ENCODE results near the gene SLC26A8. TPM values are rescaled to one million over a fixed set of nuclear protein-coding genes. Genes with fewer than 3 reads are reported as not detected.
"Not testable (repeated sequence)": the region's sequence is repeated elsewhere in the genome, so short reads cannot be mapped to it uniquely, and the experiment has no call there.

Gene SLC26A8
- total and polyA plus RNA-seq, 9 donors = 0.07 to 0.17 (median 0.10) TPM; not detected in 4

DNA sequence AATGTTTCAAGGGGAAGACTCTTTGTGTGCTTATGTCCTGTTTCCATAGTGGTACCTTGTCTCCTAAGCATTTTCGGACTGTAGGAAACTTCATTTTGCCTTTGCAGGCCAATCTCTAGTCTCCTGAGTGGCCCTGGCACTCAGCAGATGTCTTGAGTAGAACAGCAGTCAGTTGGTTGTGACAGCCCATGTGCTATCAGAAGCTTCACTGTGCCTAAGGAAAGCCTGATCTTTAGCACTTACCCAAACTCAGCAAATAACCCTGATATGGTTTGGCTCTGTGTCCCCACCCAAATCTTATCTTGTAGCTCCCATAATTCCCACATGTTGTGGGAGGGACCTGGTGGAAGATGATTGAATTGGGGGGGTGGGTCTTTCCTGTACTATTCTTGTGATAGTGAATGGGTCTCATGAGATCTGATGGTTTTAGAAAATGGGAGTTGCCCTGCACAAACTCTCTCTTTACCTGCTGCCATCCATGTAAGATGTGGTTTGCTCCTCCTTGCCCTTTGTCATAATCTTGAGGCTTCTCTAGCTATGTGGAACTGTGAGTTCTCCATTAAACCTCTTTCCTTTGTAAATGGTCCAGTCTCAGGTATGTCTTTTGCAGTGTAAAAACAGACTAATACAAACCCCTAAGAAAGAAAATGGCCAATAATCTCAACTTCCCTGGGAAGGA lies 87.6 kb downstream of the SLC26A8 start:
- no peaks in the 10 kb centered on the region for H3K4me1 ChIP-seq (ENCODE audit: insufficient read depth)
- DNase-seq = no peak
- H3K27ac ChIP-seq = no peak overlapping the region
- no peaks in the 10 kb centered on the region for H3K9me3 ChIP-seq
- H3K4me3 ChIP-seq = no peak overlapping the region
- 87 to 95% (median 88%) methylated on average over 1 of the region's 1 CpG for WGBS, 3 donors
- H3K27me3 ChIP-seq = no peaks in the 10 kb centered on the region
- H3K36me3 ChIP-seq = no peaks in the 10 kb centered on the region
- intact Hi-C loops (cut with DNase I) = no loop called here
- no peak for TF ChIP-seq EP300 (IDR thresholded peaks at IDR 0.05)
- no peak for TF ChIP-seq POLR2A (IDR thresholded peaks at IDR 0.05)
- TF ChIP-seq, protein P1, sequence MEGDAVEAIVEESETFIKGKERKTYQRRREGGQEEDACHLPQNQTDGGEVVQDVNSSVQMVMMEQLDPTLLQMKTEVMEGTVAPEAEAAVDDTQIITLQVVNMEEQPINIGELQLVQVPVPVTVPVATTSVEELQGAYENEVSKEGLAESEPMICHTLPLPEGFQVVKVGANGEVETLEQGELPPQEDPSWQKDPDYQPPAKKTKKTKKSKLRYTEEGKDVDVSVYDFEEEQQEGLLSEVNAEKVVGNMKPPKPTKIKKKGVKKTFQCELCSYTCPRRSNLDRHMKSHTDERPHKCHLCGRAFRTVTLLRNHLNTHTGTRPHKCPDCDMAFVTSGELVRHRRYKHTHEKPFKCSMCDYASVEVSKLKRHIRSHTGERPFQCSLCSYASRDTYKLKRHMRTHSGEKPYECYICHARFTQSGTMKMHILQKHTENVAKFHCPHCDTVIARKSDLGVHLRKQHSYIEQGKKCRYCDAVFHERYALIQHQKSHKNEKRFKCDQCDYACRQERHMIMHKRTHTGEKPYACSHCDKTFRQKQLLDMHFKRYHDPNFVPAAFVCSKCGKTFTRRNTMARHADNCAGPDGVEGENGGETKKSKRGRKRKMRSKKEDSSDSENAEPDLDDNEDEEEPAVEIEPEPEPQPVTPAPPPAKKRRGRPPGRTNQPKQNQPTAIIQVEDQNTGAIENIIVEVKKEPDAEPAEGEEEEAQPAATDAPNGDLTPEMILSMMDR (IDR thresholded peaks at IDR 0.05) = no peak

DNA sequence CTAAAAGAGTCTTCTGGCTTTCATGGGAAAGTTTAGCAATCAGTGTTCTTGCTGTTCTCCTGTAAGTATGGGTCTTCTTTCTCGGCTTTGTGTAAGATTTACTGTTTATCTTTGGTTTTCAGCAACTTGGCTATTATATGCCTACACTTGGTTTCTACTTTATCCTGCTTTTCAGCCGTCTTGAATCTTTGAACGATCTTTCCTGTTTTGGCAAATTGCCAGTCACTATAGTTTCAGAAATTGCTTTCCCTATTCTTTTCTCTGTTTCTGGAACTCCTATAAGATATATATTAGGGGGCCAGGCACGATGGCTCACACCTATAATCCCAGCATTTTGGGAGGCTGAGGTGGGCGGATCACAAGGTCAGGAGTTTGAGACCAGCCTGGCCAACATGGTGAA lies 89.0 kb downstream of the SLC26A8 start:
- intact Hi-C loops (cut with DNase I) = no loop called here
- TF ChIP-seq POLR2A (IDR thresholded peaks at IDR 0.05) (no peak), EP300 (IDR thresholded peaks at IDR 0.05) (no peak)
- TF ChIP-seq, protein P1 (IDR thresholded peaks at IDR 0.05) = no peak
- WGBS, 3 donors = 57 to 63% (median 59%) methylated on average over 5 of the region's 5 CpGs

DNA sequence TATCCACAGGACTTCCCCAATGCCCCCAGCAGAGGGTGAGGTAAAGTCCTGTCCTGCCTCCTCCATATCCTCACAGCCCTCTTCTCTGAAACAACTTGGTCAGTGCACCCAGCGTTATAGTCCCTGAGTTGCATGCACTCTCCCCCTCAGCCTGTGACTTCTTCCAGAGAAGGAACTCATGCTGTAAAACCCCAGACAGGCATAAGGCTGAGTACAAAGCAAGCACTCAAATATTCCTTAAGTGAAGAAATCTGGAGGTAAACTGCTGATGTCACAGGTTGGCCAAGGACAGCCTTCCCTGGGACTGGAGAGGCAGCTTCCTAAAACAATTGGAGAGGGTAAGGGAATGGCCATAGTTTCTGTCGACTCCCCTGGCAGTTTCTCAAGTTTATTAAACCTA lies 90.6 kb downstream of the SLC26A8 start:
- no peak for TF ChIP-seq EP300 (IDR thresholded peaks at IDR 0.05)
- TF ChIP-seq, protein P1 (IDR thresholded peaks at IDR 0.05) = no peak
- TF ChIP-seq POLR2A (IDR thresholded peaks at IDR 0.05) = no peak
- Histone ChIP-seq H3K4me1 (ENCODE audit: insufficient read depth) (no peaks in the 10 kb centered on the region), H3K36me3 (no peaks in the 10 kb centered on the region), H3K4me3 (no peak overlapping the region), H3K9me3 (no peaks in the 10 kb centered on the region), H3K27ac (no peak overlapping the region), H3K27me3 (no peaks in the 10 kb centered on the region)
- intact Hi-C loops (cut with DNase I) = no loop called here
- DNase-seq = no peak
- WGBS, 3 donors = 29 to 33% (median 32%) methylated on average over 2 of the region's 2 CpGs

More for the DNA sequence above, 89.0 kb downstream of the SLC26A8 start:
- no peak for DNase-seq
- H3K27me3 ChIP-seq = no peaks in the 10 kb centered on the region
- H3K9me3 ChIP-seq = no peaks in the 10 kb centered on the region
- H3K4me1 ChIP-seq (ENCODE audit: insufficient read depth) = no peaks in the 10 kb centered on the region
- no peak overlapping the region for H3K4me3 ChIP-seq
- H3K27ac ChIP-seq = no peak overlapping the region
- no peaks in the 10 kb centered on the region for H3K36me3 ChIP-seq

DNA sequence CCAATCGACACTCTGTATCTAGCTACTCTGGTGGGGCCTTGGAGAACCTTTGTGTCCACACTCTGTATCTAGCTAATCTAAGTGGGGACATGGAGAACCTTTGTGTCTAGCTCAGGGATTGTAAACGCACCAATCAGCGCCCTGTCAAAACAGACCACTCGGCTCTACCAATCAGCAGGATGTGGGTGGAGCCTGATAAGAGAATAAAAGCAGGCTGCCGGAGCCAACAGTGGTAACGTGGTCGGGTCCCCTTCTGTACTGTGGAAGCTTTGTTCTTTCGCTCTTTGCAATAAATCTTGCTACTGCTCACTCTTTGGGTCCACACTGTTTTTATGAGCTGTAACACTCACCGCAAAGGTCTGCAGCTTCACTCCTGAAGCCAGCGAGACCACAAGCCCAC lies 92.6 kb downstream of the SLC26A8 start:
- H3K4me3 ChIP-seq; intact Hi-C loops (cut with DNase I); H3K36me3 ChIP-seq; H3K27me3 ChIP-seq; H3K27ac ChIP-seq; DNase-seq; H3K9me3 ChIP-seq; H3K4me1 ChIP-seq (ENCODE audit: insufficient read depth): not testable (repeated sequence)
- 79 to 80% (median 80%) methylated on average over 10 of the region's 10 CpGs for WGBS, 3 donors

DNA sequence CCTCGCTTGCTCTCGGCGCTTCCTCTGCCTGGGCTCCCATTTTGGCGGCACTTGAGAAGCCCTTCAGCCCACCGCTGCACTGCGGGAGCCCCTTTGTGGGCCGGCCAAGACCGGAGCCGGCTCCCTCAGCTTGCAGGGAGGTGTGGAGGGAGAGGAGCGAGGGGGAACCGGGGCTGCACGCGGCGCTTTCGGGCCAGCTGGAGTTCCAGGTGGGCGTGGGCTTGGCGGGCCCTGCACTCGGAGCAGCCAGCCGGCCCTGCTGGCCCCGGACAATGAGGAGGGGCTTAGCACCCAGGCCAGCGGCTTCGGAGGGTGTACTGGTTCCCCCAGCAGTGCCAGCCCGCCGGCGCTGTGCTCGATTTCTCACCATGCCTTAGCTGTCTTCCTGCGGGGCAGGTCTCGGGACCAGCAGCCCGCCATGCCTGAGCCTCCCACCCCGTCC lies 93.3 kb downstream of the SLC26A8 start:
- DNase-seq = no peak
- Histone ChIP-seq H3K4me1 (ENCODE audit: insufficient read depth) (no peaks in the 10 kb centered on the region), H3K27me3 (no peaks in the 10 kb centered on the region), H3K36me3 (no peaks in the 10 kb centered on the region), H3K4me3 (no peak overlapping the region), H3K9me3 (no peaks in the 10 kb centered on the region), H3K27ac (no peak overlapping the region)
- TF ChIP-seq EP300 (IDR thresholded peaks at IDR 0.05) (no peak), POLR2A (IDR thresholded peaks at IDR 0.05) (no peak)
- TF ChIP-seq, protein P1 (IDR thresholded peaks at IDR 0.05) = no peak
- intact Hi-C loops (cut with DNase I) = no loop called here
- WGBS, 3 donors = 86 to 95% (median 93%) methylated on average over 30 of the region's 30 CpGs
